GM13976 (cell line): ENCODE measurements around the gene OSBP2.
"Not testable (repeated sequence)": the region's sequence is repeated elsewhere in the genome, so short reads cannot be mapped to it uniquely, and the experiment has no call there.

Experiments
- DNase-seq: peaks from one replicate; pipeline ENCODE4 v3.0.0; 2012; ENCODE audit warnings: low spot score
- CTCF ChIP-seq: IDR thresholded peaks from 2 replicates; pipeline ENCODE4 v1.5.1; 2012; ENCODE audit warnings: borderline replicate concordance, mild to moderate bottlenecking; ENCODE audit not compliant: insufficient read depth; ENCODE audit errors: extremely low read depth, missing control alignments, control extremely low read depth
- in situ Hi-C: fragments of 300-500 bp; cut with MboI; formaldehyde crosslinking; loops from one replicate; pipeline ENCODE4 v1.12.0; 2022; ENCODE audit warnings: low sequenced_read_pairs, mixed read lengths, inconsistent platforms; ENCODE audit not compliant: unreplicated experiment

The OSBP2 gene

GRCh38 chr22:30728826-30729225 lies 34.2 kb downstream of the OSBP2 start:
- no peak for TF ChIP-seq CTCF
- no peak for DNase-seq
- in situ Hi-C loops: no loop called here

- no peak for TF ChIP-seq CTCF
- DNase-seq: no peak
- in situ Hi-C loops: no loop called here
These were observed 37.0 kb downstream of the OSBP2 start for GRCh38 chr22:30731658-30732057.

GRCh38 chr22:30732426-30732825 lies 37.8 kb downstream of the OSBP2 start:
- TF ChIP-seq CTCF: no peak
- DNase-seq: no peak
- in situ Hi-C loops: no loop called here

- TF ChIP-seq CTCF: no peak
- in situ Hi-C loops: no loop called here
- DNase-seq: no peak
These were observed 38.5 kb downstream of the OSBP2 start for GRCh38 chr22:30733181-30733631.

- in situ Hi-C loops: not testable (repeated sequence)
These were observed 45.3 kb downstream of the OSBP2 start for GRCh38 chr22:30740007-30740406.

GRCh38 chr22:30740511-30740910 lies 45.8 kb downstream of the OSBP2 start:
- in situ Hi-C loops, DNase-seq: not testable (repeated sequence)

More at GRCh38 chr22:30740007-30740406, 45.3 kb downstream of the OSBP2 start:
- not testable (repeated sequence) for DNase-seq

GRCh38 chr22:30742291-30743256 lies 47.9 kb downstream of the OSBP2 start:
- TF ChIP-seq CTCF: no peak
- in situ Hi-C loops: no loop called here
- DNase-seq: no peak
